Keratinocyte (primary cell): Measurements from ENCODE around the gene SPATC1L. TPM values are rescaled to one million over a fixed set of nuclear protein-coding genes. Genes with fewer than 3 reads are reported as not detected.

Experiments
- DNase-seq: peaks from one replicate; pipeline ENCODE4 v3.0.0-alpha.2; 2011; ENCODE audit warnings: low read depth, missing footprints, low spot score
- FAIRE-seq: peaks from 2 replicates; lab custom pipeline; 2011; peaks lifted over from hg19 to GRCh38; lab: Jason Lieb, UNC
- H2AFZ ChIP-seq: 2 replicates; pipeline ENCODE4 v1.6.0; 2012; ENCODE audit warnings: low read length, control low read depth, inconsistent platforms; ENCODE audit not compliant: control insufficient read depth
- H3K27ac ChIP-seq: 2 replicates; pipeline ENCODE4 v1.5.1; 2011; ENCODE audit warnings: low read length; ENCODE audit not compliant: control insufficient read depth, insufficient read depth
- H3K27me3 ChIP-seq: 3 replicates; pipeline ENCODE4 v1.6.0; 2011; ENCODE audit warnings: low read length; ENCODE audit not compliant: control insufficient read depth, insufficient read depth; ENCODE audit errors: extremely low read depth
- H3K36me3 ChIP-seq, 2 experiments: 2 replicates in 1 of 2; 3 replicates in 1 of 2; pipeline ENCODE4 v1.5.1; 2011; ENCODE audit warnings: low read length in 2 of 2, mild to moderate bottlenecking in 1 of 2; ENCODE audit not compliant: control insufficient read depth in 2 of 2, insufficient read depth in 2 of 2; ENCODE audit errors: extremely low read depth in 1 of 2
- H3K4me1 ChIP-seq: 3 replicates; pipeline ENCODE4 v1.5.1; 2011; ENCODE audit warnings: low read length; ENCODE audit not compliant: control insufficient read depth, insufficient read depth; ENCODE audit errors: extremely low read depth
- H3K4me2 ChIP-seq: 3 replicates; pipeline ENCODE4 v1.6.0; 2011; ENCODE audit warnings: low read depth, low read length; ENCODE audit not compliant: control insufficient read depth, insufficient read depth; ENCODE audit errors: extremely low read depth
- H3K4me3 ChIP-seq, 3 experiments: fragments of 200-600 bp in 1 of 3; sonication (generic) in 1 of 3; 2 replicates in 2 of 3; 3 replicates in 1 of 3; pipeline ENCODE4 v1.5.1; 2011 to 2016; ENCODE audit warnings: low read length in 3 of 3, mild to moderate bottlenecking in 3 of 3, control low read depth in 2 of 3, inconsistent platforms in 1 of 3, low read depth in 1 of 3, mixed read lengths in 1 of 3, mixed run types in 1 of 3, moderate library complexity in 1 of 3; ENCODE audit not compliant: control insufficient read depth in 2 of 3, insufficient read depth in 2 of 3; ENCODE audit errors: extremely low read depth in 1 of 3
- H3K79me2 ChIP-seq: 2 replicates; pipeline ENCODE4 v1.6.0; 2012; ENCODE audit warnings: low read length; ENCODE audit not compliant: control insufficient read depth, insufficient read depth
- H3K9ac ChIP-seq: 3 replicates; pipeline ENCODE4 v1.6.0; 2011; ENCODE audit warnings: low read length; ENCODE audit not compliant: control insufficient read depth, insufficient read depth; ENCODE audit errors: extremely low read depth
- H3K9me1 ChIP-seq: 3 replicates; pipeline ENCODE4 v1.6.0; 2011; ENCODE audit warnings: low read length; ENCODE audit not compliant: control insufficient read depth, insufficient read depth; ENCODE audit errors: extremely low read depth
- H3K9me3 ChIP-seq: 2 replicates; pipeline ENCODE4 v1.5.1; 2012; ENCODE audit warnings: low read depth, low read length; ENCODE audit not compliant: control insufficient read depth
- H4K20me1 ChIP-seq: 3 replicates; pipeline ENCODE4 v1.6.0; 2011; ENCODE audit warnings: low read length; ENCODE audit not compliant: control insufficient read depth, insufficient read depth; ENCODE audit errors: extremely low read depth
- EZH2 ChIP-seq: IDR thresholded peaks from one replicate; pipeline ENCODE4 v1.6.1; 2012; ENCODE audit warnings: inconsistent platforms, mild to moderate bottlenecking, low read length, moderate library complexity
- dilution Hi-C: fragments of 300-500 bp; cut with MboI; formaldehyde crosslinking; loops from one replicate; pipeline ENCODE4 v1.7.0; 2020; ENCODE audit warnings: low sequenced_read_pairs; ENCODE audit not compliant: extremely low pct_ligation_motif_present
- polyA plus RNA-seq, 5 experiments: library from polyadenylated mRNA; depleted of rRNA in 3 of 5; stranded (reverse) in 3 of 5; stranded (forward) in 1 of 5; unstranded in 1 of 5; fragments of >200 nt; gene quantifications; 1 replicate in 1 of 5; 2 replicates in 3 of 5; 3 replicates in 1 of 5; pipeline versions ENCODE4 v1.2.1 to v1.2.3, GENCODE V29; 2011 to 2012; ENCODE audit warnings: missing spikeins in 2 of 5, low read depth in 1 of 5, low replicate concordance in 1 of 5
- TF ChIP-seq, protein P1 (sequence below), 3 experiments: IDR thresholded peaks in 1 of 3; conservative IDR thresholded peaks in 1 of 3; optimal IDR thresholded peaks in 1 of 3; 2 replicates in 2 of 3; 3 replicates in 1 of 3; pipeline versions ENCODE3 to v1.5.1; 2011; ENCODE audit warnings: low read length in 3 of 3, mild to moderate bottlenecking in 3 of 3, moderate library complexity in 2 of 3, control low read depth in 1 of 3, inconsistent platforms in 1 of 3; ENCODE audit not compliant: insufficient read depth in 2 of 3; ENCODE audit errors: extremely low read depth in 1 of 3

Gene SPATC1L
- polyA plus RNA-seq, 1 donor (not counting 4 experiments of a cell fraction or from before 2014, with no cell fraction given) = 1.3 TPM

DNA sequence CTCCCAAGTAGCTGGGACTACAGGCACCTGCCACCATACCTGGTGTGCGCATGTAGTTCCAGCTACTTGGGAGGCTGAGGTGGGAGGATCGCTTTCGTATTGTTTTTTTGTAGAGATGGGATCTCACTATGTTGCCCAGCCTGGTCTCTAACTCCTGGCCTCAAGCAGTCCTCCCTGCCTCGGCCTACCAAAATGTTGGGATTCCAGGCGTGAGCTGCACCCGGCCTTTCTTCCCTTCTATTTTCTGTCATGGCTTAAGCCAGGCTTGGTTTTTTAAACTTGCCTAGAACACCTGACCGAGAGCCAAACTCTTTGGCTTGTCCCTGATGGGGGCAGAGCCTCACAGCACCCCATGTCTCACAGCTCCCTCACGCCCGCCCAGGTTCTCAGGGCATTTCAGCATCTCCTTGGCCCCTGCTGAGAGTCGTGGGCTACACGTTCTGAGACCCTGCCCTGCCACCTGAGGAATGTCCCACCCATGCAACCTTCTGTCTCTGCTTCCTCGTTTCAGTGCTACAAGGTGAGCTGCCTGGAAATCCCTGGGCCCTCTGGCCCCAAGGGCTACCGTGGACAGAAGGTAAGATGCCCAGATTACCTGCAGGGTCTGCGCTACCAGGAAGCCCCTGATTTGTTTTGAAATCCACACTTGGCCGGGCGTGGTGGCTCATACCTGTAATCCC is 70.6 kb downstream of the SPATC1L start:
- Histone ChIP-seq H2AFZ (no peak overlapping the region), H3K4me1 (no peaks in the 10 kb centered on the region), H3K4me3 (no peak overlapping the region), H3K9me3 (peaks cover 5% of the 10 kb centered on the region), H3K27me3 (no peaks in the 10 kb centered on the region), H3K36me3 (no peaks in the 10 kb centered on the region), H3K9ac (no peak overlapping the region), H4K20me1 (no peaks in the 10 kb centered on the region), H3K79me2 (no peaks in the 10 kb centered on the region), H3K4me2 (no peak overlapping the region), H3K9me1 (no peaks in the 10 kb centered on the region), H3K27ac (no peak overlapping the region)
- DNase-seq (no peak), FAIRE-seq (no peak)
- dilution Hi-C loops = no loop called here
- TF ChIP-seq, protein P1, sequence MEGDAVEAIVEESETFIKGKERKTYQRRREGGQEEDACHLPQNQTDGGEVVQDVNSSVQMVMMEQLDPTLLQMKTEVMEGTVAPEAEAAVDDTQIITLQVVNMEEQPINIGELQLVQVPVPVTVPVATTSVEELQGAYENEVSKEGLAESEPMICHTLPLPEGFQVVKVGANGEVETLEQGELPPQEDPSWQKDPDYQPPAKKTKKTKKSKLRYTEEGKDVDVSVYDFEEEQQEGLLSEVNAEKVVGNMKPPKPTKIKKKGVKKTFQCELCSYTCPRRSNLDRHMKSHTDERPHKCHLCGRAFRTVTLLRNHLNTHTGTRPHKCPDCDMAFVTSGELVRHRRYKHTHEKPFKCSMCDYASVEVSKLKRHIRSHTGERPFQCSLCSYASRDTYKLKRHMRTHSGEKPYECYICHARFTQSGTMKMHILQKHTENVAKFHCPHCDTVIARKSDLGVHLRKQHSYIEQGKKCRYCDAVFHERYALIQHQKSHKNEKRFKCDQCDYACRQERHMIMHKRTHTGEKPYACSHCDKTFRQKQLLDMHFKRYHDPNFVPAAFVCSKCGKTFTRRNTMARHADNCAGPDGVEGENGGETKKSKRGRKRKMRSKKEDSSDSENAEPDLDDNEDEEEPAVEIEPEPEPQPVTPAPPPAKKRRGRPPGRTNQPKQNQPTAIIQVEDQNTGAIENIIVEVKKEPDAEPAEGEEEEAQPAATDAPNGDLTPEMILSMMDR (optimal IDR thresholded peaks at IDR 0.05 in 1 of 3, IDR thresholded peaks at IDR 0.05 in 1 of 3, conservative IDR thresholded peaks at IDR 0.05 in 1 of 3; ENCODE audit: extremely low read depth in 1 of 3, insufficient read depth in 2 of 3, low read length in 3 of 3) = no peak
- TF ChIP-seq EZH2 = no peak

DNA sequence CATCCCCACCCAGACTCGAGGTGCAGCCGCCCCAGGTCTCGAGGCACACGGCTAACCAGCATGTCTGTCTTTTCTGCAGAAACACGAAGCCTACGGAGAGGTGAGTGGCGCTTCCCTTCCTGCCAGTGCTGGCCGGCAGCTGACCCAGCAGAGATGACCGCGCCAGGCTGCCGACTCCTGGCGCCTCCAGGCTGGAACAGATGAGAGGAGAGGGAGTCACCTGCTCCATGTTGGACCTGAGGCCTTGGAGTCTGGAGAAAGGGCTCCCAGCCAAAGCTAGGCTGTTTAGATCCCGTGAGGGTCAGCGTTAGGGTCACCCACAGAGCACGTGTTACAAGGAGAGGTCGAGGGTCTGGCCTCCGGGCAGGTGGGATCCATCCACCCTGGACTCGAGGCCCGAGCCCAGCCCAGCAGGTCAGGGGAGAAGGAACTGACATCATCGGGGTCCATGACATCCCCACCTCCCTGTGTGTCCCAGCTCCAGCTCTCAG is 71.5 kb downstream of the SPATC1L start:
- Histone ChIP-seq H3K4me1 (no peaks in the 10 kb centered on the region), H3K79me2 (no peaks in the 10 kb centered on the region), H3K4me3 (no peak overlapping the region), H3K9me1 (no peaks in the 10 kb centered on the region), H3K9me3 (peaks cover 5% of the 10 kb centered on the region), H3K36me3 (no peaks in the 10 kb centered on the region), H3K4me2 (no peak overlapping the region), H3K27ac (no peak overlapping the region), H2AFZ (no peak overlapping the region), H3K9ac (no peak overlapping the region), H3K27me3 (no peaks in the 10 kb centered on the region), H4K20me1 (no peaks in the 10 kb centered on the region)
- no peak for DNase-seq
- dilution Hi-C loops = no loop called here
- no peak for TF ChIP-seq EZH2
- TF ChIP-seq, protein P1 (optimal IDR thresholded peaks at IDR 0.05 in 1 of 3, IDR thresholded peaks at IDR 0.05 in 1 of 3, conservative IDR thresholded peaks at IDR 0.05 in 1 of 3; ENCODE audit: extremely low read depth in 1 of 3, insufficient read depth in 2 of 3, low read length in 3 of 3) = no peak
- FAIRE-seq = no peak
